SU-DHL-6 (cell line): Measurements from ENCODE around the gene C21orf58.

Experiments
- H2AFZ ChIP-seq: fragments of 200-600 bp; sonication (generic); 2 replicates; pipeline ENCODE4 v1.6.1; 2014; ENCODE audit warnings: low read depth, mild to moderate bottlenecking, moderate library complexity, mixed read lengths, antibody characterized with exemption, low read length; ENCODE audit not compliant: severe bottlenecking
- H3F3A ChIP-seq: fragments of 200-600 bp; shearing (Covaris generic); 2 replicates; pipeline ENCODE4 v1.6.0; 2016; ENCODE audit warnings: antibody characterized with exemption, mild to moderate bottlenecking; ENCODE audit not compliant: insufficient read depth
- H3K27ac ChIP-seq: fragments of 200-600 bp; sonication (generic); 2 replicates; pipeline ENCODE4 v1.5.1; 2016; ENCODE audit warnings: low read depth, mild to moderate bottlenecking, low read length, moderate library complexity, mixed read lengths
- H3K27me3 ChIP-seq: fragments of 200-600 bp; sonication (generic), shearing (Covaris generic); 2 replicates; pipeline ENCODE4 v1.6.0; 2014; ENCODE audit warnings: mild to moderate bottlenecking, low read length
- H3K36me3 ChIP-seq: fragments of 200-600 bp; sonication (generic); 2 replicates; pipeline ENCODE4 v1.6.1; 2014; ENCODE audit warnings: mild to moderate bottlenecking, low read length, mixed read lengths
- H3K4me2 ChIP-seq: fragments of 300-600, 200-600 bp; shearing (Covaris generic), sonication (generic); 2 replicates; pipeline ENCODE4 v1.6.0; 2014; ENCODE audit warnings: low read length, low read depth, mild to moderate bottlenecking; ENCODE audit not compliant: poor library complexity, severe bottlenecking
- H3K4me3 ChIP-seq: fragments of 200-600 bp; sonication (generic); 2 replicates; pipeline ENCODE4 v1.5.1; 2014; ENCODE audit warnings: antibody characterized with exemption, low read length, mild to moderate bottlenecking, mixed read lengths; ENCODE audit not compliant: insufficient read depth, poor library complexity, severe bottlenecking
- H3K79me2 ChIP-seq: fragments of 200-600 bp; sonication (generic); 2 replicates; pipeline ENCODE4 v1.6.1; 2014; ENCODE audit warnings: mild to moderate bottlenecking, low read length, moderate library complexity; ENCODE audit not compliant: insufficient read depth
- H3K9ac ChIP-seq: fragments of 200-600 bp; sonication (generic); 2 replicates; pipeline ENCODE4 v1.7.0; 2014; ENCODE audit warnings: mild to moderate bottlenecking, low read length
- H3K9me2 ChIP-seq: fragments of 200-600 bp; sonication (generic); replicated peaks from 2 replicates; pipeline ENCODE4 v1.6.1; 2014; ENCODE audit warnings: low read length; ENCODE audit not compliant: insufficient read depth
- H3K9me3 ChIP-seq: fragments of 200-600 bp; sonication (generic); 2 replicates; pipeline ENCODE4 v1.6.1; 2014; ENCODE audit warnings: low read length, mixed read lengths; ENCODE audit not compliant: insufficient read depth
- H4K20me1 ChIP-seq: fragments of 200-600 bp; sonication (generic); 2 replicates; pipeline ENCODE4 v1.6.1; 2014; ENCODE audit warnings: low read depth, mild to moderate bottlenecking, antibody characterized with exemption, low read length, moderate library complexity, mixed read lengths
- CTCF ChIP-seq: fragments of 200-600 bp; sonication (generic); IDR thresholded peaks from one replicate; pipeline ENCODE4 v1.5.1; 2017; ENCODE audit warnings: antibody characterized with exemption, mild to moderate bottlenecking, low read length, moderate library complexity; ENCODE audit not compliant: insufficient read depth, poor library complexity, severe bottlenecking
- EZH2phosphoT487 ChIP-seq: fragments of 200-600 bp; sonication (generic), shearing (Covaris generic); conservative IDR thresholded peaks from 2 replicates; pipeline ENCODE4 v1.6.1; 2018; ENCODE audit warnings: mild to moderate bottlenecking, antibody characterized with exemption, low read length, moderate library complexity, mixed read lengths

C21orf58 gene

GRCh38 chr21:46295177-46295770 lies 28.4 kb downstream of the C21orf58 start:
- Histone ChIP-seq H2AFZ (no peak overlapping the region), H3K4me3 (no peak overlapping the region), H3K9me2 (no peaks in the 10 kb centered on the region), H3K27ac (no peak overlapping the region), H3F3A (no peaks in the 10 kb centered on the region), H4K20me1 (no peaks in the 10 kb centered on the region), H3K9me3 (no peaks in the 10 kb centered on the region), H3K9ac (no peak overlapping the region), H3K27me3 (no peaks in the 10 kb centered on the region), H3K79me2 (no peaks in the 10 kb centered on the region), H3K36me3 (0 out of 2 replicates have a peak, but pooled peaks cover 7% of the 10 kb centered on the region), H3K4me2 (no peak overlapping the region)
- no peak for TF ChIP-seq EZH2phosphoT487
- TF ChIP-seq CTCF = no peak

- no peaks in the 10 kb centered on the region for H3K9me3 ChIP-seq
- 0 out of 2 replicates have a peak, but pooled peaks cover 7% of the 10 kb centered on the region for H3K36me3 ChIP-seq
- H3F3A ChIP-seq = no peaks in the 10 kb centered on the region
- H3K79me2 ChIP-seq = peaks cover 5% of the 10 kb centered on the region
- H3K27ac ChIP-seq = no peak overlapping the region
- no peaks in the 10 kb centered on the region for H3K9me2 ChIP-seq
- H3K4me2 ChIP-seq = no peak overlapping the region
- no peak overlapping the region for H3K9ac ChIP-seq
- no peak overlapping the region for H3K4me3 ChIP-seq
- no peaks in the 10 kb centered on the region for H3K27me3 ChIP-seq
- H4K20me1 ChIP-seq = no peaks in the 10 kb centered on the region
- TF ChIP-seq EZH2phosphoT487 (no peak), CTCF (no peak)
- H2AFZ ChIP-seq = no peak overlapping the region
Measured at GRCh38 chr21:46294647-46295176, 29.0 kb downstream of the C21orf58 start.

- Histone ChIP-seq H3K27me3 (no peaks in the 10 kb centered on the region), H3F3A (peaks cover 15% of the 10 kb centered on the region; the same call in 1 of the 2 replicates), H3K4me3 (no peak overlapping the region), H3K79me2 (peaks cover 28% of the 10 kb centered on the region), H3K27ac (no peak overlapping the region), H3K9ac (no peak overlapping the region), H2AFZ (no peak overlapping the region), H3K9me3 (no peaks in the 10 kb centered on the region), H3K36me3 (0 out of 2 replicates have a peak, but pooled peaks cover 7% of the 10 kb centered on the region), H3K4me2 (no peak overlapping the region), H4K20me1 (no peaks in the 10 kb centered on the region), H3K9me2 (no peaks in the 10 kb centered on the region)
- no peak for TF ChIP-seq CTCF
- no peak for TF ChIP-seq EZH2phosphoT487
Measured at GRCh38 chr21:46291561-46291960, 32.1 kb downstream of the C21orf58 start.
